ENCODE results near the gene TXNL4A.

TXNL4A gene

DNA sequence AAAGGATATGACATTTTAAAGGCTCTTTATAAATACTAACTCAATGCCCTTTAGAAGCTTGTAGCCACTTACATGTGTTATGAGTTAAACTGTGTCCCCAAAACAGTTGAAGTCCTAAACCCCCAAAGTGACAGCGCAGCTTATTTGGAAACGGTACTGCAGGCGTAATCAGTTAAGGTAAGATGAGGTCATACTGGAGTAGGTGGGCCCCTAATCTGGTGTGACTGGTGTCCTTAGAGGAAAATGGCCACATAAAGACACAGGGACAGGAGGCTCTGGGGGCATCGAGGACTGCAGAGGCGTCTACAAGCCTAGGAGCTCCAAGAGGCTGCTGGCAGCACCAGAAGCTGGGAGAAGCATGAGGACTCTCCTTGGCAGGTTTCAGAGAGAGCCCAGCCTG is 8.5 kb downstream of the TXNL4A start:
- TF ChIP-seq, protein P1, sequence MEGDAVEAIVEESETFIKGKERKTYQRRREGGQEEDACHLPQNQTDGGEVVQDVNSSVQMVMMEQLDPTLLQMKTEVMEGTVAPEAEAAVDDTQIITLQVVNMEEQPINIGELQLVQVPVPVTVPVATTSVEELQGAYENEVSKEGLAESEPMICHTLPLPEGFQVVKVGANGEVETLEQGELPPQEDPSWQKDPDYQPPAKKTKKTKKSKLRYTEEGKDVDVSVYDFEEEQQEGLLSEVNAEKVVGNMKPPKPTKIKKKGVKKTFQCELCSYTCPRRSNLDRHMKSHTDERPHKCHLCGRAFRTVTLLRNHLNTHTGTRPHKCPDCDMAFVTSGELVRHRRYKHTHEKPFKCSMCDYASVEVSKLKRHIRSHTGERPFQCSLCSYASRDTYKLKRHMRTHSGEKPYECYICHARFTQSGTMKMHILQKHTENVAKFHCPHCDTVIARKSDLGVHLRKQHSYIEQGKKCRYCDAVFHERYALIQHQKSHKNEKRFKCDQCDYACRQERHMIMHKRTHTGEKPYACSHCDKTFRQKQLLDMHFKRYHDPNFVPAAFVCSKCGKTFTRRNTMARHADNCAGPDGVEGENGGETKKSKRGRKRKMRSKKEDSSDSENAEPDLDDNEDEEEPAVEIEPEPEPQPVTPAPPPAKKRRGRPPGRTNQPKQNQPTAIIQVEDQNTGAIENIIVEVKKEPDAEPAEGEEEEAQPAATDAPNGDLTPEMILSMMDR (IDR thresholded peaks at IDR 0.05; ENCODE audit: insufficient read depth, low read length, poor library complexity, severe bottlenecking): no peak
- no peak for TF ChIP-seq EZH2phosphoT487 (conservative IDR thresholded peaks at IDR 0.05; ENCODE audit: low read length)
- Histone ChIP-seq H3K9me3 (ENCODE audit: insufficient read depth, low read length) (no peaks in the 10 kb centered on the region), H3K79me2 (ENCODE audit: insufficient read depth, low read length) (peaks cover 100% of the 10 kb centered on the region), H3K9ac (ENCODE audit: low read length) (no peak overlapping the region), H4K20me1 (ENCODE audit: low read depth, low read length) (peaks cover 51% of the 10 kb centered on the region), H3F3A (ENCODE audit: insufficient read depth) (no peaks in the 10 kb centered on the region), H3K4me2 (ENCODE audit: low read depth, low read length, poor library complexity, severe bottlenecking) (no peak overlapping the region), H2AFZ (ENCODE audit: low read depth, low read length, severe bottlenecking) (no peak overlapping the region), H3K9me2 (replicated peaks; ENCODE audit: insufficient read depth, low read length) (no peaks in the 10 kb centered on the region), H3K4me3 (ENCODE audit: insufficient read depth, low read length, poor library complexity, severe bottlenecking) (no peak overlapping the region), H3K36me3 (ENCODE audit: low read length) (no peaks in the 10 kb centered on the region), H3K27me3 (ENCODE audit: low read length) (no peaks in the 10 kb centered on the region), H3K27ac (ENCODE audit: low read depth, low read length) (no peak overlapping the region)

GRCh38 chr18:79975985-79976680 is 12.2 kb downstream of the TXNL4A start:
- H3K4me2 ChIP-seq (ENCODE audit: low read depth, low read length, poor library complexity, severe bottlenecking): no peak overlapping the region
- H3K79me2 ChIP-seq (ENCODE audit: insufficient read depth, low read length): peaks cover 74% of the 10 kb centered on the region
- no peaks in the 10 kb centered on the region for H3K9me3 ChIP-seq (ENCODE audit: insufficient read depth, low read length)
- TF ChIP-seq, protein P1 (IDR thresholded peaks at IDR 0.05; ENCODE audit: insufficient read depth, low read length, poor library complexity, severe bottlenecking): no peak
- no peak for TF ChIP-seq EZH2phosphoT487 (conservative IDR thresholded peaks at IDR 0.05; ENCODE audit: low read length)
- peaks cover 39% of the 10 kb centered on the region; the same call in 1 of the 2 replicates for H4K20me1 ChIP-seq (ENCODE audit: low read depth, low read length)
- H3K9ac ChIP-seq (ENCODE audit: low read length): no peak overlapping the region
- H3K9me2 ChIP-seq (replicated peaks; ENCODE audit: insufficient read depth, low read length): no peaks in the 10 kb centered on the region
- no peak overlapping the region for H2AFZ ChIP-seq (ENCODE audit: low read depth, low read length, severe bottlenecking)
- H3K4me3 ChIP-seq (ENCODE audit: insufficient read depth, low read length, poor library complexity, severe bottlenecking): no peak overlapping the region
- no peaks in the 10 kb centered on the region for H3F3A ChIP-seq (ENCODE audit: insufficient read depth)
- peaks cover 7% of the 10 kb centered on the region; the same call in 1 of the 2 replicates for H3K36me3 ChIP-seq (ENCODE audit: low read length)
- no peak overlapping the region for H3K27ac ChIP-seq (ENCODE audit: low read depth, low read length)
- no peaks in the 10 kb centered on the region for H3K27me3 ChIP-seq (ENCODE audit: low read length)

- Histone ChIP-seq H3F3A (ENCODE audit: insufficient read depth) (no peaks in the 10 kb centered on the region), H3K4me3 (ENCODE audit: insufficient read depth, low read length, poor library complexity, severe bottlenecking) (no peak overlapping the region), H3K27ac (ENCODE audit: low read depth, low read length) (no peak overlapping the region), H3K36me3 (ENCODE audit: low read length) (peaks cover 7% of the 10 kb centered on the region; the same call in 1 of the 2 replicates), H2AFZ (ENCODE audit: low read depth, low read length, severe bottlenecking) (no peak overlapping the region), H3K9me2 (replicated peaks; ENCODE audit: insufficient read depth, low read length) (no peaks in the 10 kb centered on the region), H3K27me3 (ENCODE audit: low read length) (no peaks in the 10 kb centered on the region), H3K79me2 (ENCODE audit: insufficient read depth, low read length) (peaks cover 63% of the 10 kb centered on the region), H4K20me1 (ENCODE audit: low read depth, low read length) (peaks cover 30% of the 10 kb centered on the region; the same call in 1 of the 2 replicates), H3K9me3 (ENCODE audit: insufficient read depth, low read length) (no peaks in the 10 kb centered on the region), H3K4me2 (ENCODE audit: low read depth, low read length, poor library complexity, severe bottlenecking) (no peak overlapping the region), H3K9ac (ENCODE audit: low read length) (no peak overlapping the region)
- TF ChIP-seq EZH2phosphoT487 (conservative IDR thresholded peaks at IDR 0.05; ENCODE audit: low read length): no peak
- TF ChIP-seq, protein P1 (IDR thresholded peaks at IDR 0.05; ENCODE audit: insufficient read depth, low read length, poor library complexity, severe bottlenecking): no peak
These were observed 13.3 kb downstream of the TXNL4A start for GRCh38 chr18:79975043-79975442.

All from SU-DHL-6 (cell line).